ENCODE measurements around the gene PRRT3. TPM values are rescaled to one million over a fixed set of nuclear protein-coding genes. Genes with fewer than 3 reads are reported as not detected.

Gene PRRT3

Small RNA genes within 50 kb of the gene (small RNA-seq; reads per million reads assigned to genes)
- not detected for gene CYCSP10 (ENCODE audit: insufficient read depth)
- not detected for gene RNU6-882P (ENCODE audit: insufficient read depth)

All from neuronal stem cell (in vitro differentiated cells).